Measurements from ENCODE around the gene NKD1. TPM values are rescaled to one million over a fixed set of nuclear protein-coding genes. Genes with fewer than 3 reads are reported as not detected.

NKD1 gene
- total RNA-seq, 1 donor from 2014 or later, result 54.7 TPM

- no peak for DNase-seq (ENCODE audit: low read depth, low spot score)
- peaks cover 4% of the 10 kb centered on the region for H3K36me3 Mint-ChIP-seq (ENCODE audit: low read depth)
- no peaks in the 10 kb centered on the region for H3K9me3 Mint-ChIP-seq
- H3K27ac Mint-ChIP-seq (ENCODE audit: unreplicated experiment), result no peak overlapping the region
- no peaks in the 10 kb centered on the region for H3K4me1 Mint-ChIP-seq
- no peak overlapping the region for H3K4me3 Mint-ChIP-seq
- peak; percentile 46 for TF ChIP-seq CTCF (conservative IDR thresholded peaks at IDR 0.05)
- no peaks in the 10 kb centered on the region for H3K27me3 Mint-ChIP-seq (ENCODE audit: low read depth)
Measured at GRCh38 chr16:50677351-50677750, 129.2 kb downstream of the NKD1 start.

GRCh38 chr16:50678531-50678930, 130.3 kb downstream of the NKD1 start:
- H3K4me3 Mint-ChIP-seq, result no peak overlapping the region

GRCh38 chr16:50679266-50679665, 131.1 kb downstream of the NKD1 start:
- H3K9me3 Mint-ChIP-seq, result no peaks in the 10 kb centered on the region
- no peaks in the 10 kb centered on the region for H3K36me3 Mint-ChIP-seq (ENCODE audit: low read depth)
- TF ChIP-seq CTCF (conservative IDR thresholded peaks at IDR 0.05), result no peak

More at GRCh38 chr16:50678531-50678930, 130.3 kb downstream of the NKD1 start:
- DNase-seq (ENCODE audit: low read depth, low spot score), result no peak
- no peaks in the 10 kb centered on the region for H3K9me3 Mint-ChIP-seq
- no peak overlapping the region for H3K27ac Mint-ChIP-seq (ENCODE audit: unreplicated experiment)
- H3K4me1 Mint-ChIP-seq, result no peaks in the 10 kb centered on the region
- no peak for TF ChIP-seq CTCF (conservative IDR thresholded peaks at IDR 0.05)
- H3K36me3 Mint-ChIP-seq (ENCODE audit: low read depth), result peaks cover 2% of the 10 kb centered on the region
- H3K27me3 Mint-ChIP-seq (ENCODE audit: low read depth), result no peaks in the 10 kb centered on the region

GRCh38 chr16:50679676-50680555, 131.7 kb downstream of the NKD1 start:
- no peak overlapping the region for H3K4me3 Mint-ChIP-seq
- H3K27me3 Mint-ChIP-seq (ENCODE audit: low read depth), result no peaks in the 10 kb centered on the region
- H3K4me1 Mint-ChIP-seq, result no peaks in the 10 kb centered on the region
- H3K36me3 Mint-ChIP-seq (ENCODE audit: low read depth), result no peaks in the 10 kb centered on the region
- TF ChIP-seq CTCF (conservative IDR thresholded peaks at IDR 0.05), result no peak
- DNase-seq (ENCODE audit: low read depth, low spot score), result no peak
- H3K9me3 Mint-ChIP-seq, result no peaks in the 10 kb centered on the region
- peak overlapping the region; percentile 23 for H3K27ac Mint-ChIP-seq (ENCODE audit: unreplicated experiment)

More at GRCh38 chr16:50679266-50679665, 131.1 kb downstream of the NKD1 start:
- Mint-ChIP-seq H3K4me1 (no peaks in the 10 kb centered on the region), H3K27me3 (ENCODE audit: low read depth) (no peaks in the 10 kb centered on the region), H3K27ac (ENCODE audit: unreplicated experiment) (no peak overlapping the region), H3K4me3 (no peak overlapping the region)
- DNase-seq (ENCODE audit: low read depth, low spot score), result no peak

- no peak for DNase-seq (ENCODE audit: low read depth, low spot score)
- TF ChIP-seq CTCF (conservative IDR thresholded peaks at IDR 0.05), result no peak
- no peaks in the 10 kb centered on the region for H3K9me3 Mint-ChIP-seq
- no peaks in the 10 kb centered on the region for H3K4me1 Mint-ChIP-seq
- no peak overlapping the region for H3K4me3 Mint-ChIP-seq
- H3K27me3 Mint-ChIP-seq (ENCODE audit: low read depth), result no peaks in the 10 kb centered on the region
- no peak overlapping the region for H3K27ac Mint-ChIP-seq (ENCODE audit: unreplicated experiment)
- no peaks in the 10 kb centered on the region for H3K36me3 Mint-ChIP-seq (ENCODE audit: low read depth)
Measured at GRCh38 chr16:50680556-50680893, 132.3 kb downstream of the NKD1 start.
